NCI-H748 treated with DMSO at 0.1 percent for 48 hours (cell line): Measurements from ENCODE around the gene NOTCH2.

Source experiments
- DNase-seq: peaks from one replicate; lab custom pipeline; 2025; lab: John Stamatoyannopoulos, UW

The NOTCH2 gene

DNA sequence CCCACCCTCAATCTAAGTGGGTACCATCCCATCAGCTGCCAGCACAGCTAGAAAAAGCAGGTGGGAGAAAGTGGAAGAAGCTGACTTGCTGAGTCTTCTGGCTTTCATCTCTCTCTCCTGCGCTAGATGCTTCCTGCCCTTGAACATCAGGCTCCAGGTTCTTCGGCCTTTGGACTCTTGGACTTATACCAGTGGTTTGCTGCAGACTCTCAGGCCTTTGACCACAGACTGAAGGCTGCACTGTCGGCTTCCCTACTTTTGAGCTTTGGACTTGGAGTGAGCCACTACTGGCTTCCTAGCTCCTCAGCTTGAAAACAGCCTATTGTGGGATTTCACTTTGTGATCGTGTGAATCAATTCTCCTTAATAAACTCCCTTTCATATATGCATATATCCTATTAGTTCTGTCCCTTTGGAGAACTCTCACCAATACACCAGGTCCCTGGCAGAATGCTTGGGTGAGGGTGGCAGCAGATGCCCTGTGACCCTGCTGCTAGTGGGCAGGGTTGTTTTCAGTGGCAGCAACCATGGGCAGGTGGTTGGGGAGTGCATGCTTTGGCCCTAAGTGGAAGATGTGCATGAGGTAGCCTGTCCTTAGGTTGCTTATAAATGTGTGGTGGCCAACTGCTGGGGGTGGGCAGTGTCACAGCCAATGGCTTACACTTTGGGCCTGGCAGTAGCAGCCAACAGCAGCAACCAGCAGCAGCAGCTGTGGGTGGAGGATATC lies 162.4 kb downstream of the NOTCH2 start:
- no peak for DNase-seq

GRCh38 chr1:119903443-119903835 lies 166.0 kb downstream of the NOTCH2 start:
- no peak for DNase-seq

DNA sequence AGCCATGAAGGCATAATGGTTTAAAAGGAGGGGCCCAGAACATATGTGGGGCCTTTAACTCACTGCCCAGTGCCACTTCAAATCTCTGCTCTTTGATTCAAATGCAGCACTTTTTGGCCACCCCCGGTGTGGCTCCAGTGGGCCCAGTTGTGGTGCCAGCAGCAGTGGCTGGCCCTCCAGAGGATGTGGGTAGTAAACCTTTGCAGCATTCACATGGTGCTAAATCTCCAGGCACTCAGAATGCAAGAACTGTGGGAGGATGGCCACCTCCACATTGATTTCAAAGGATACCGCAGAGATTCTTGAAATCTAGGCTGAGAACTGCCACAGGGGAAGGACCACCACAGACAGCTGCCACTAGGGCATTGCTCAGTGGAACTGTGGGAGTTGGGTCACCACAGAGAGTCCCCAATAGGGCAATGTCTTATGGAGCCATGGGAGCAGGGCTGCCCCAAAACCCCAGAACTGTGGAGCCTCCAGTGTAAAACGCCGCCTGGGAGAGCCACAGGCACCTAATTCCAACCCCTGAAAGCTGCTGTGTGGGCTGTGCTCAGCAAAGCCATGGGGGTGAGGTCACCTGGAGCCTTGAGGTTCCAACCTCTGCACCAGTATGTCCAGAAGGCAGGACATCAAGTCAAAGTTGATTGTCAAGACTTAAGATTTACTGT lies 166.6 kb downstream of the NOTCH2 start:
- DNase-seq, result no peak

- no peak for DNase-seq
These were observed 170.3 kb downstream of the NOTCH2 start for GRCh38 chr1:119898981-119899720.

- no peak for DNase-seq
These were observed 170.9 kb downstream of the NOTCH2 start for GRCh38 chr1:119898530-119898929.

DNA sequence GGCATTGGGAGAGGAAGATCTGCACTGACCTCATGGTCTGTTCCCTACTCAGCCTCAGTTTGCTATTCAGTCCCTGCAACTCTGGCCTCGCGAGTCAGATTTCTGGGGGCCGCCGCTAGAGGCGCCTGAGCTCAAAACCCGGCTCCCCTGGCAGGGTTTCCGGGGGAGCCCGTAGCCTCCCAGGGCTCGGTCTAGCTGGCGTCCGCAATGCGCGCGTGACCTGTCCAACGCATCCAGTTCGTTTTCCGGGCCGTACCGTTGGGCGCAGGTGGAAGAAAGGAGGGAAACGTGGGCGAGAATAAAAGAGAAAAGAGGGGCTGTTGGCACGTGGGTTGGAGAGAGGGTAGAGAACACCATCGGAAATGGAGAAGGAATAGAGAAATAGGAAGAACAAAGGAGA lies 173.2 kb downstream of the NOTCH2 start, which contains the start of gene ADAM30:
TSS of gene ADAM30 (minus strand) at position 213 of the 400 bp plus-strand sequence. CDS start at position 34, 179 bp downstream.
- DNase-seq, result no peak

- no peak for DNase-seq
These were observed 174.4 kb downstream of the NOTCH2 start for GRCh38 chr1:119895102-119895501.

DNA sequence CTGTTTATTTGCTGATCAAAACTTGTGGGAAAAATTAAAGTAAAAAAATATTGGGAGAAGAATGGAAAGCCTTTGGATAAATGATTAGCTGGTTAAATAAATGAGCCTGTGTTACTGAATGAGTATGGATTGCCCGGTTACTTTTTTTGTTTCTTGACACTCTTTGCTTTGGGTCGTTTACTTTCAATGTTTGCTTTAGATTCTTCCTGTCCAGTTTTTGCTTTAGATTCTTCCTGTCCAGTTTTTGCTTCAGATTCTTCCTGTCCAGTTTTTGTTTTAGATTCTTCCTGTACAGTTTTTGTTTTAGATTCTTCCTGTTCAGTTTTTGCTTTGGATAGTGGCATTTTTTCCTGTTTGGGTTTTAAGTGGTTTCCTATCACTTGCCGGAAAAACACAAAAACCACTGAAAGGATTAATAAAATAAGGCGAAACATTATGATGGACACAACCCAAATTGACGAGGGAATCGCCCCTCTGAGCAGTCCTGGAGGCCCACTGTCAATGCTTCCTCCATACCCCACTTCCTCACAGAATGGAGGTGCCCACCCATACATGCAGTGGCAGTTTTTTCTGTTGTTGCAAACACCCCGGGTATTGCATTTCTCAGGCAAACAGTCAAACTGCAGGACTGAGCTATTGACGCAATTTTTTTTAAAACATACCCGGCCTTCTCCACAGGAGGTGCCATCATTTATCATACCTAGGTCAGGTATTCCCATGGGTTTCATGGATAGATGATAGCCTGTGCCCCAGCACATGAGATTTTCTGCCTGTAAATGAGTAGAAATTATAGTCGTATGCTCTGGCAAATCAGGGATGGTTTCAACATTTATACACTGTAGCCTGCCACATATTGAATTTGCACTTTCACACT lies 175.4 kb downstream of the NOTCH2 start:
- no peak for DNase-seq

- no peak for DNase-seq
These were observed 176.1 kb downstream of the NOTCH2 start for GRCh38 chr1:119893238-119893791.

- DNase-seq, result no peak
These were observed 178.1 kb downstream of the NOTCH2 start for GRCh38 chr1:119891386-119891785.

GRCh38 chr1:119888476-119888875 lies 181.0 kb downstream of the NOTCH2 start:
- no peak for DNase-seq

DNA sequence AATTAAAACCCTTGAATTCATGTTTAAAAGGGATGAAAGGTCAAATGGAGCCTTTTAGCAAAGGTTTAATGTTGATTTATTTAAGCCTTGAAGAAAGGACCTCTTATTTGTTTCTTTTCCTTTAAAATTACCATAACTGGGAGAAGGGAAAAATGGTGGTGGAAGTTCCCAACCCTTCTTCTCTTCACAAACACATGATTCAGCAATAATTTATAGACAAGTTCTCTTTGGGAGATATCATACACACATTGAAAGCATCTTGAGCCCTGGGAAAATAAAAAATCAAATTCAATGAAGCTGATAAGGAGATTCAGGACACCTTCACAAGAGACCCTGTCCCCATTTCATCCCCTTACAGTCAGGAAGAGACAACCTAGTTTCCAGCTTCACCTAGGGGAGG lies 182.0 kb downstream of the NOTCH2 start:
- DNase-seq, result no peak

DNA sequence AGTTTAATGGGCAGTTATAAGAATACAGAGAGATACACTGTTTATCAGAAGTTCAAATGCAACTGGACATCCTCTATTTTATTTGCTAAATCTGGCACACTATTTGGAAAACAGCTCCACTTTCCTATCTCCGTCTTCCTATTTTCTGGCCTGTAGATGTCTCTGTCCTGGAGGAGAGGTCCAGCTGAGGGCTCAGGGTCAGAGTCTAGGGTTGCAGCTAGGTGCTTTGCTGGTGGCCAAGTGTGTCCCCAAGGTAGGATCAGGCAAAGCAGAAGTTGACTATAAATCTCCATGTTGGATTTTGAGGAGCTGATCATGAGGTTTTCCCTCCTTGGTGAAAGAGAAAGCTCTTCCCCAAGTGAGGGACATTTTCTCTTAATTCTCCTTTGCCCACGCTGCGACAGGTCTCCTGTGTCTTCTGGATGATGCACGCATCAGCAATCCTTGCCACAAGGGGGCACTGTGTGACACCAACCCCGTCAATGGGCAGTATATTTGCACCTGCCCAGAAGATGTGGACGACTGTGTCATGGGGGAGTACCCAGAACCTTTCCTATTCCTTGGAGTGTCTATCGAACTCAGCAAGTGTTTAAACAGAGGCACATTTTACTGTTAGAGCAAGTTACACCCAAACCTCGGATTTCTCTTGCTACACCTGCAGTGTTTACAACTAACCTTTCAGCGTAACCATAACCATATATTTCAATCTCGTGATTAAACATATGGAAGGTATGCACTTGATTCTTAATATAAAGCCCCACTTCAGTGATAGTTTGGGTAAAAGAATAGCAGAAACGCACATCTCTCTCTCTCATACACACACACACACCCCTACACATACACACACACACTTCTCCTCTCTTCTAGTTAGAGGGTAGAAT lies 183.3 kb downstream of the NOTCH2 start:
- DNase-seq, result no peak

DNA sequence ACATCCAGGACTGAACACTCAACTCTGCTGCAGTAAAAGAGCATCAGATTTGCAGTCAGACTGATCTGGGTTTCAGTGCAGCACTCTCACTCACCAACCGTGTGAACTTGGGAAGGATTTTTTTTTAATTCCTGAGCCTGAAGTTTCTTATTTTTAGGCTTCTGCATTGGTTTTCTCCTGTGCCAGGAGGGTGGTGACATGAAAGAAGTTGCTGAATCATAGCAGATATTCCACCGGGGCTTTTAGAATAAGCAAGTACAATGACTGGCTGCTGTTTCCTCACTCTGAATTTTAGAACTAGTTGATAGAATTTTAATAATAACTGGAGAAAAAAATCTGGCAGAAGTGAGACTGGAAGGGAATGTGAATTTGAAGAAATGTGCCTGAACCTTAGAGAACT lies 184.8 kb downstream of the NOTCH2 start:
- no peak for DNase-seq

DNA sequence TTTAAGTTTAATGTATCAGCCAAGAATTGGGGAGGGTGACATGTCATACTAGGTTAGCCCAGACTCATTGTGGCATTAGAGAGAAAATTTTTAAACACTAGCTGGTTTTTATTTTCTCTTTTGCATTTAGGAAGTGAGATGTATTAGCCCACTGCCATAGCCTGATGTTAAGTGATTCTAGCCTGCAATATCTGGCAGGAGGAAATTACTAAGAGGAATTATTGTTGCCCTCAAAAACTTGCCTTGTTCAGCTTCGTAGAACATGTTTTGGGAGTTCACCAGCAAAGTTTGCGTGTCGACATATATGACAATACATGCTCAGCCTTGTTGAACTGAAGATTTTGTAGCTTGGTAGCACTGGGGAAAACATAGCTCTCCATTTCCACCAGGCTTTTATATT lies 185.6 kb downstream of the NOTCH2 start:
- DNase-seq, result no peak

- DNase-seq, result no peak
These were observed 187.1 kb downstream of the NOTCH2 start for GRCh38 chr1:119882132-119883049.

DNA sequence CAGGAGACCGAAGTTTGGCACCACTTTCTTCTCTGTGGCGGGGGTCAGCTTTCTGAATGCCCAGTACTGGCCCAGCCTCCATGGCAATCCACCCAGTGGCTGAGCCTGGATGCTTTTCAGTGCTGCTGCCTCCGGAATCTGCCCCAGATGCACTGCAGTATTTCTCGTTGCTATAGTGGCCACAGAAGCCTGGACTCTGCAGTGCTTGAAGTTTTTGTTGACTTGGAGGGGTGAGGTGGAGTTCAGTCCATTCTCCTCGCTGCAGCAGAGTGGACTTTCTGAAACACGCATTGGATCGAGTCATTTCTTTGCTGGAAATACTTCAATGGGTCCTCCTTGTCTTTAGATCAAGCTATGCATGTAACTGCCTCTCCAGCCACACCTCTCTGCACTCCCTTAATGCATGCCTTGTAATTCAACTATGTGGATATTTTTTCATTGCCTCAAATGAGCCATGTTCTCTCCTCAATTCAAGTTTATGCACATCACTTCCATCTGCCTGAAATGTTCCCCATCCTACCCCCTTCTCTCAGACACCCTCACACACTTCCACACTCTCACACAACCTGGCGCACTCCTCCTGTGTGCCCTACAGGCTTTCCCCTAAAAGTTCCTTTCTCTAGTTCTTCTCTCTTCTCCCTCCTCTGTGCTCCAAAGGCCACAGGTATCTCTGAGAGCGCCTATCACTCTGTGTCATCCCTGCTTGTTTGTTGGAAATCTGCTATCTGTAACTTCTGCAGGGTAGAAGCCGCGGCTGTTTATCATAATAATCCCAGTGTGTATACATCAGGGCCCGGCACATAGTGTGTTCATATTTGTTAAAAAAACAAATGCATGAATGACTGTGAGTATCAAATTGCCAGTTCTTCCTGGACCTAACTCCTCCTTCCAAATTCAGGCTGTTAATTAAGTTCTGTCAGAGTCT lies 189.7 kb downstream of the NOTCH2 start:
- DNase-seq, result no peak

DNA sequence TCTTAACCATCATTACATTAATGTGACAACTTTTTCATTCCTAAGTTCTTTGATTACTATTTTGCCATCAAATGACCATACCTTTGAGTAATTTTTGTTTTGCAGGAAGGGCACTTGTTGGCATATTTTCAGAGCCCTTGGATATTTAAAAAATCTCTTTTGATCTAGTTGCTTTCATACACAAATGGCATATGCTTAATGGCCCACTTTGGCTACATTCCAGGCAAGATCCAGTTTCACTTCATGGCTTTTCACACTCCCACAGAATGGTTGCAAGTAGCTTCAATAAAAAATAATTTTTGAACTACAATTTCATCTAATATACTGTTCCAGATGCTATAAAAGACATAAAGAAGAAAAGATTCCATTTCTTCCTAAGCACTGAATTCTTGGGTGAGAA lies 191.3 kb downstream of the NOTCH2 start:
- DNase-seq, result no peak
